ENCODE results near the gene NOX5. TPM values are rescaled to one million over a fixed set of nuclear protein-coding genes. Genes with fewer than 3 reads are reported as not detected.

The NOX5 gene
- total and polyA plus RNA-seq, 2 donors (not counting 1 experiment from before 2014, with no cell fraction given), result 0.25 to 0.33 TPM

- no peak overlapping the region for H3K4me2 ChIP-seq (ENCODE audit: extremely low read depth, insufficient read depth, low read length)
- H3K27me3 ChIP-seq (ENCODE audit: control insufficient read depth, insufficient read depth, low read length), result no peaks in the 10 kb centered on the region
- no peak overlapping the region for H3K4me3 ChIP-seq (replicated peaks in 1 of 4; ENCODE audit: control extremely low read depth in 1 of 4, insufficient read depth in 1 of 4, low read depth in 3 of 4, low read length in 4 of 4)
- H3K9ac ChIP-seq (ENCODE audit: insufficient read depth, low read length), result no peak overlapping the region
- TF ChIP-seq CTCF (conservative IDR thresholded peaks at IDR 0.05 in 1 of 2, IDR thresholded peaks at IDR 0.05 in 1 of 2; ENCODE audit: low read depth in 1 of 2, low read length in 2 of 2) (no peak), EZH2 (IDR thresholded peaks at IDR 0.05; ENCODE audit: low read length, missing control alignments) (no peak)
- no peak overlapping the region for H3K27ac ChIP-seq (ENCODE audit: insufficient read depth, low read length)
- no peaks in the 10 kb centered on the region for H3K36me3 ChIP-seq (ENCODE audit: control insufficient read depth, insufficient read depth, low read length)
- no peaks in the 10 kb centered on the region for H3K9me3 ChIP-seq (ENCODE audit: control insufficient read depth, insufficient read depth, low read depth, low read length)
- H3K79me2 ChIP-seq (ENCODE audit: control insufficient read depth, insufficient read depth, low read length), result no peaks in the 10 kb centered on the region
- no peaks in the 10 kb centered on the region for H4K20me1 ChIP-seq (ENCODE audit: control insufficient read depth, extremely low read depth, insufficient read depth, low read length)
- H3K4me1 ChIP-seq (ENCODE audit: control insufficient read depth, extremely low read depth, insufficient read depth, low read length), result no peaks in the 10 kb centered on the region
- H2AFZ ChIP-seq (ENCODE audit: low read length), result no peak overlapping the region
- no peak for DNase-seq (ENCODE audit: low read depth in 2 of 2)
Observed at GRCh38 chr15:69021895-69022294, 7.4 kb downstream of the NOX5 start.

- Histone ChIP-seq H3K27ac (ENCODE audit: insufficient read depth, low read length) (no peak overlapping the region), H3K9ac (ENCODE audit: insufficient read depth, low read length) (no peak overlapping the region), H3K4me1 (ENCODE audit: control insufficient read depth, extremely low read depth, insufficient read depth, low read length) (no peaks in the 10 kb centered on the region), H3K9me3 (ENCODE audit: control insufficient read depth, insufficient read depth, low read depth, low read length) (no peaks in the 10 kb centered on the region), H3K36me3 (ENCODE audit: control insufficient read depth, insufficient read depth, low read length) (no peaks in the 10 kb centered on the region), H3K79me2 (ENCODE audit: control insufficient read depth, insufficient read depth, low read length) (no peaks in the 10 kb centered on the region), H4K20me1 (ENCODE audit: control insufficient read depth, extremely low read depth, insufficient read depth, low read length) (no peaks in the 10 kb centered on the region), H2AFZ (ENCODE audit: low read length) (no peak overlapping the region), H3K27me3 (ENCODE audit: control insufficient read depth, insufficient read depth, low read length) (no peaks in the 10 kb centered on the region), H3K4me3 (replicated peaks in 1 of 4; ENCODE audit: control extremely low read depth in 1 of 4, insufficient read depth in 1 of 4, low read depth in 3 of 4, low read length in 4 of 4) (no peak overlapping the region), H3K4me2 (ENCODE audit: extremely low read depth, insufficient read depth, low read length) (no peak overlapping the region)
- peak in 1 of 2 donors; percentile 17 for DNase-seq (ENCODE audit: low read depth in 2 of 2)
- no peak for TF ChIP-seq CTCF (conservative IDR thresholded peaks at IDR 0.05 in 1 of 2, IDR thresholded peaks at IDR 0.05 in 1 of 2; ENCODE audit: low read depth in 1 of 2, low read length in 2 of 2)
- no peak for TF ChIP-seq EZH2 (IDR thresholded peaks at IDR 0.05; ENCODE audit: low read length, missing control alignments)
Observed at GRCh38 chr15:69025320-69025719, 10.8 kb downstream of the NOX5 start.

GRCh38 chr15:69026355-69026754 is 11.9 kb downstream of the NOX5 start:
- DNase-seq (ENCODE audit: low read depth in 2 of 2), result peak in 1 of 2 donors; percentile 27
- H3K36me3 ChIP-seq (ENCODE audit: control insufficient read depth, insufficient read depth, low read length), result no peaks in the 10 kb centered on the region

More at GRCh38 chr15:69026355-69026754, 11.9 kb downstream of the NOX5 start:
- Histone ChIP-seq H3K27ac (ENCODE audit: insufficient read depth, low read length) (no peak overlapping the region), H3K4me3 (replicated peaks in 1 of 4; ENCODE audit: control extremely low read depth in 1 of 4, insufficient read depth in 1 of 4, low read depth in 3 of 4, low read length in 4 of 4) (no peak overlapping the region), H3K79me2 (ENCODE audit: control insufficient read depth, insufficient read depth, low read length) (no peaks in the 10 kb centered on the region), H2AFZ (ENCODE audit: low read length) (no peak overlapping the region), H3K27me3 (ENCODE audit: control insufficient read depth, insufficient read depth, low read length) (no peaks in the 10 kb centered on the region), H3K9ac (ENCODE audit: insufficient read depth, low read length) (no peak overlapping the region), H3K4me2 (ENCODE audit: extremely low read depth, insufficient read depth, low read length) (no peak overlapping the region), H3K9me3 (ENCODE audit: control insufficient read depth, insufficient read depth, low read depth, low read length) (no peaks in the 10 kb centered on the region), H4K20me1 (ENCODE audit: control insufficient read depth, extremely low read depth, insufficient read depth, low read length) (no peaks in the 10 kb centered on the region), H3K4me1 (ENCODE audit: control insufficient read depth, extremely low read depth, insufficient read depth, low read length) (no peaks in the 10 kb centered on the region)
- TF ChIP-seq EZH2 (IDR thresholded peaks at IDR 0.05; ENCODE audit: low read length, missing control alignments), result no peak
- no peak for TF ChIP-seq CTCF (conservative IDR thresholded peaks at IDR 0.05 in 1 of 2, IDR thresholded peaks at IDR 0.05 in 1 of 2; ENCODE audit: low read depth in 1 of 2, low read length in 2 of 2)
